PC-3 (cell line): ENCODE data around the gene DPEP2NB. TPM values are rescaled to one million over a fixed set of nuclear protein-coding genes. Genes with fewer than 3 reads are reported as not detected.

Experiments
- ATAC-seq: fragments of 200-7000 bp; cut with Tn5 transposase; 2 replicates; pipeline ENCODE4 v1.9.1; 2020; ENCODE audit warnings: mild to moderate bottlenecking, moderate library complexity
- BruUV-seq: library from RNA; stranded (reverse); fragments of 400-500 nt; replicated peaks from 2 replicates; lab custom pipeline; 2021; lab: Mats Ljungman, UMichigan
- CTCF ChIA-PET: fragments of 300-600 bp; sonication (Branson Sonifier 250); formaldehyde crosslinking; loops from one replicate; lab custom pipeline; 2022; ENCODE audit warnings: antibody characterized with exemption; lab: Charles Lee
- POLR2A ChIA-PET: fragments of 300-600 bp; sonication (Branson Sonifier 250); formaldehyde crosslinking; loops from one replicate; lab custom pipeline; 2022; ENCODE audit warnings: antibody characterized with exemption; ENCODE audit not compliant: unreplicated experiment; lab: Charles Lee
- DNase-seq: peaks from one replicate; pipeline ENCODE4 v3.0.0-alpha.2; 2015
- H2AFZ ChIP-seq: fragments of 300-600 bp; sonication (generic); 2 replicates; pipeline ENCODE4 v1.6.0; 2016; ENCODE audit warnings: antibody characterized with exemption, low read length
- H3F3A ChIP-seq: fragments of 300-600 bp; sonication (generic); one replicate; pipeline ENCODE4 v1.6.0; 2017; ENCODE audit warnings: antibody characterized with exemption, low read length, control low read depth, mild to moderate bottlenecking; ENCODE audit not compliant: unreplicated experiment
- H3K27ac ChIP-seq: fragments of 300-600 bp; sonication (generic); 2 replicates; pipeline ENCODE4 v1.5.1; 2016; ENCODE audit warnings: mild to moderate bottlenecking, low read length
- H3K27me3 ChIP-seq: fragments of 300-600 bp; sonication (generic); 2 replicates; pipeline ENCODE4 v1.6.1; 2016; ENCODE audit warnings: low read length, mixed read lengths
- H3K36me3 ChIP-seq: fragments of 300-600 bp; sonication (generic); 2 replicates; pipeline ENCODE4 v1.6.1; 2016; ENCODE audit warnings: low read depth, mixed run types, low read length, mixed read lengths
- H3K4me1 ChIP-seq: fragments of 300-600 bp; sonication (generic); 2 replicates; pipeline ENCODE4 v1.5.1; 2016; ENCODE audit warnings: low read length; ENCODE audit not compliant: insufficient read depth
- H3K4me2 ChIP-seq: fragments of 300-600 bp; sonication (generic); 2 replicates; pipeline ENCODE4 v1.6.0; 2016; ENCODE audit warnings: low read length
- H3K4me3 ChIP-seq: fragments of 300-600 bp; sonication (generic); 2 replicates; pipeline ENCODE4 v1.5.1; 2016; ENCODE audit warnings: mild to moderate bottlenecking, low read length, mixed read lengths
- H3K79me2 ChIP-seq: fragments of 300-600 bp; sonication (generic); 2 replicates; pipeline ENCODE4 v1.6.1; 2017; ENCODE audit warnings: low read length, mixed read lengths
- H3K9ac ChIP-seq: fragments of 300-600 bp; sonication (generic); 2 replicates; pipeline ENCODE4 v1.6.0; 2016; ENCODE audit warnings: mild to moderate bottlenecking, low read length
- H3K9me2 ChIP-seq: fragments of 300-600 bp; sonication (generic); replicated peaks from 2 replicates; pipeline ENCODE4 v1.6.1; 2016; ENCODE audit warnings: mixed run types, low read length, mixed read lengths
- H3K9me3 ChIP-seq: fragments of 300-600 bp; sonication (generic); 2 replicates; pipeline ENCODE4 v1.6.1; 2016; ENCODE audit warnings: low read length, mixed read lengths
- H4K20me1 ChIP-seq: fragments of 300-600 bp; sonication (generic); 2 replicates; pipeline ENCODE4 v1.6.1; 2016; ENCODE audit warnings: low read length, mixed read lengths
- CTCF ChIP-seq: fragments of 300-600 bp; sonication (generic); conservative IDR thresholded peaks from 2 replicates; pipeline ENCODE4 v1.5.1; 2017; ENCODE audit warnings: antibody characterized with exemption, low read depth, mild to moderate bottlenecking, low read length
- EZH2 ChIP-seq: fragments of 300-600 bp; sonication (generic); IDR thresholded peaks from one replicate; pipeline ENCODE4 v1.6.1; 2017; ENCODE audit warnings: antibody characterized with exemption, mild to moderate bottlenecking, low read length; ENCODE audit not compliant: unreplicated experiment
- EZH2phosphoT487 ChIP-seq: fragments of 300-600 bp; sonication (generic); IDR thresholded peaks from 2 replicates; pipeline ENCODE4 v1.6.1; 2018; ENCODE audit warnings: mild to moderate bottlenecking, antibody characterized with exemption, low read length, borderline replicate concordance
- intact Hi-C: fragments of 100-400 bp; cut with micrococcal nuclease; formaldehyde crosslinking; loops from 2 replicates; pipeline ENCODE4 v1.9.0; 2023
- total RNA-seq: library from RNA; depleted of rRNA; stranded (reverse); fragments of >200 nt; gene quantifications from 2 replicates; pipeline ENCODE4 v1.2.3, GENCODE V29; 2014

The DPEP2NB gene
- total RNA-seq, 1 experiment from 2014 or later = not detected

- Histone ChIP-seq H3K9me2 (no peaks in the 10 kb centered on the region), H3K4me1 (peaks cover 5% of the 10 kb centered on the region; the same call in 1 of the 2 replicates), H3K27me3 (no peaks in the 10 kb centered on the region), H3K4me2 (peak within 1 kb of the TSS; percentile 100), H3K9ac (peak within 1 kb of the TSS; percentile 97), H3K9me3 (no peaks in the 10 kb centered on the region), H3K27ac (peak within 1 kb of the TSS; percentile 31), H2AFZ (peak within 1 kb of the TSS; percentile 94), H3F3A (no peaks in the 10 kb centered on the region), H3K4me3 (peak within 1 kb of the TSS; percentile 100), H3K36me3 (no peaks in the 10 kb centered on the region), H4K20me1 (no peaks in the 10 kb centered on the region), H3K79me2 (peaks cover 39% of the 10 kb centered on the region)
- no TSS peak for BruUV-seq
- TF ChIP-seq EZH2 (no peak), CTCF (no peak), EZH2phosphoT487 (no peak)
- ChIA-PET POLR2A (interaction anchor here (0.6 kb wide), 2 partner anchors 96 to 121 kb away, joined by 3 read pairs; no protein-coding TSS in a partner anchor), CTCF (interaction anchor here (0.6 to 0.9 kb wide), 3 partner anchors 18 to 350 kb away, joined by 3 to 4 read pairs (median 3); no protein-coding TSS in a partner anchor)
- peak; percentile 88 for DNase-seq
- intact Hi-C loops = no loop called here
- ATAC-seq = peak; percentile 88
Measured at GRCh38 chr16:68022728-68023537, 7.2 kb upstream of the DPEP2NB start, which contains the start of the genes DDX28 and DUS2. DDX28 (minus strand) TSS chr16:68023232; CDS start chr16:68023202, 30 bp downstream. DUS2 (plus strand) TSS chr16:68023284; CDS start chr16:68038024, 14,740 bp downstream.

- TF ChIP-seq EZH2 (no peak), EZH2phosphoT487 (no peak), CTCF (no peak)
- ATAC-seq = no peak
- peak overlapping the region; percentile 94 for H2AFZ ChIP-seq
- no peaks in the 10 kb centered on the region for H3F3A ChIP-seq
- H3K9me3 ChIP-seq = no peaks in the 10 kb centered on the region
- peaks cover 39% of the 10 kb centered on the region for H3K79me2 ChIP-seq
- peak overlapping the region; percentile 100 for H3K4me3 ChIP-seq
- intact Hi-C loops = no loop called here
- DNase-seq = no peak
- no peaks in the 10 kb centered on the region for H3K27me3 ChIP-seq
- BruUV-seq = no TSS peak
- CTCF ChIA-PET = interaction anchor here (0.9 kb wide), 1 partner anchor 18 kb away, joined by 3 read pairs; no protein-coding TSS in a partner anchor
- peak overlapping the region; percentile 31; the same call in 1 of the 2 replicates for H3K27ac ChIP-seq
- peak overlapping the region; percentile 100 for H3K4me2 ChIP-seq
- H4K20me1 ChIP-seq = no peaks in the 10 kb centered on the region
- H3K9ac ChIP-seq = peak overlapping the region; percentile 97
- POLR2A ChIA-PET = no interaction called here
- no peaks in the 10 kb centered on the region for H3K36me3 ChIP-seq
- H3K4me1 ChIP-seq = peaks cover 5% of the 10 kb centered on the region; the same call in 1 of the 2 replicates
- H3K9me2 ChIP-seq = no peaks in the 10 kb centered on the region
Measured at GRCh38 chr16:68022278-68022727, 6.6 kb upstream of the DPEP2NB start.
